ENCODE data around the gene ZNF76. TPM values are rescaled to one million over a fixed set of nuclear protein-coding genes. Genes with fewer than 3 reads are reported as not detected.

ZNF76 gene
- polyA plus RNA-seq, 1 donor from 2014 or later: 26.3 TPM

DNA sequence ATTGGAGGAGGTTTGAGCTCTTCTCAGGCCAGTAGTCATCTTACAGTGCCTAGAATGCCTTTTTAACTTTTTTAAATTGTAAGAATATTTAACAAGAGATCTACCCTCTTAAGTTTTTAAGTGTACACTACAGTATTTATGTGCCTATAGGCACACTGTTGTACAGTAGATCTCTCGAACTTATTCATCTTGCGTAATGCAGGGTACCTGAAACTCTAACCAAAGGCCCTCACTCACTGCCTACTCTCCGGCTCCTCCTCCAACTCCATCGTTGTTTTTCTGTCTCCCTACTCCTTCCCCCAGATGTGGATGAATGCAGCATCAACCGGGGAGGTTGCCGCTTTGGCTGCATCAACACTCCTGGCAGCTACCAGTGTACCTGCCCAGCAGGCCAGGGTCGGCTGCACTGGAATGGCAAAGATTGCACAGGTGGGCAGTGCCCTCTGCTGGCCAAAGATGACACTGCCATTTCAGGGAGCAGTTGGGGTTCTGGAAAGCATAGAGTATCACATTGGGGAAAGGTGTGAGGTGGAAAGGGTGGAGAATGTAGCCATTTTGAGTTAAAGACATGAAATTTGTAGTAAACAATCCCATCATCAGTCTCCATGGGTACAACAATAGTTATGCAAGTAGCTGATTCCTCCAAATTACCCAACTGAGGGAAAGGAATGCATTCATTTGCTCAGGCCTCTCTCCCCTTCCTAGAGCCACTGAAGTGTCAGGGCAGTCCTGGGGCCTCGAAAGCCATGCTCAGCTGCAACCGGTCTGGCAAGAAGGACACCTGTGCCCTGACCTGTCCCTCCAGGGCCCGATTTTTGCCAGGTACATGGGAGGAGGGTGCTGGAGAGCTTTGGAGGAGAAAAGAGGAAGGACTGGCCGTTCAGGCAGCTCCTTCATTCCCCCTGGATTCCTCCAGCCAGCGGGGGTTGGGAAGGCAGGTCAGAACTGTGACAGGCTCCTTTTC is 18.4 kb upstream of the ZNF76 start:
- H3K4me3 ChIP-seq (ENCODE audit: low read length): no peak overlapping the region
- H4K20me1 ChIP-seq (ENCODE audit: insufficient read depth): no peaks in the 10 kb centered on the region
- no peak overlapping the region for H2AFZ ChIP-seq (ENCODE audit: low read depth, low read length)
- no peaks in the 10 kb centered on the region for H3F3A ChIP-seq (ENCODE audit: insufficient read depth, low read length, poor library complexity, severe bottlenecking)
- H3K27ac ChIP-seq (ENCODE audit: low read length): no peak overlapping the region
- no peak overlapping the region for H3K9ac ChIP-seq (ENCODE audit: low read length)
- TF ChIP-seq MXI1 (conservative IDR thresholded peaks at IDR 0.05; ENCODE audit: poor library complexity, severe bottlenecking): no peak
- peak; percentile 97 for TF ChIP-seq RAD21 (conservative IDR thresholded peaks at IDR 0.05)
- TF ChIP-seq EZH2 (IDR thresholded peaks at IDR 0.05; ENCODE audit: borderline replicate concordance, insufficient read depth, low read length, poor library complexity, severe bottlenecking): no peak
- peak; percentile 95 for TF ChIP-seq SMC3 (conservative IDR thresholded peaks at IDR 0.05; ENCODE audit: poor library complexity)
- TF ChIP-seq, protein P1, sequence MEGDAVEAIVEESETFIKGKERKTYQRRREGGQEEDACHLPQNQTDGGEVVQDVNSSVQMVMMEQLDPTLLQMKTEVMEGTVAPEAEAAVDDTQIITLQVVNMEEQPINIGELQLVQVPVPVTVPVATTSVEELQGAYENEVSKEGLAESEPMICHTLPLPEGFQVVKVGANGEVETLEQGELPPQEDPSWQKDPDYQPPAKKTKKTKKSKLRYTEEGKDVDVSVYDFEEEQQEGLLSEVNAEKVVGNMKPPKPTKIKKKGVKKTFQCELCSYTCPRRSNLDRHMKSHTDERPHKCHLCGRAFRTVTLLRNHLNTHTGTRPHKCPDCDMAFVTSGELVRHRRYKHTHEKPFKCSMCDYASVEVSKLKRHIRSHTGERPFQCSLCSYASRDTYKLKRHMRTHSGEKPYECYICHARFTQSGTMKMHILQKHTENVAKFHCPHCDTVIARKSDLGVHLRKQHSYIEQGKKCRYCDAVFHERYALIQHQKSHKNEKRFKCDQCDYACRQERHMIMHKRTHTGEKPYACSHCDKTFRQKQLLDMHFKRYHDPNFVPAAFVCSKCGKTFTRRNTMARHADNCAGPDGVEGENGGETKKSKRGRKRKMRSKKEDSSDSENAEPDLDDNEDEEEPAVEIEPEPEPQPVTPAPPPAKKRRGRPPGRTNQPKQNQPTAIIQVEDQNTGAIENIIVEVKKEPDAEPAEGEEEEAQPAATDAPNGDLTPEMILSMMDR (IDR thresholded peaks at IDR 0.05; ENCODE audit: poor library complexity, severe bottlenecking): peak; percentile 98
- TF ChIP-seq EP300 (conservative IDR thresholded peaks at IDR 0.05; ENCODE audit: poor library complexity, severe bottlenecking): no peak
- H3K9me2 ChIP-seq (ENCODE audit: insufficient read depth, low read length): no peaks in the 10 kb centered on the region
- H3K27me3 ChIP-seq (ENCODE audit: insufficient read depth, low read depth, low read length): no peaks in the 10 kb centered on the region
- no peaks in the 10 kb centered on the region for H3K36me3 ChIP-seq (ENCODE audit: insufficient read depth, low read length)
- H3K9me3 ChIP-seq (ENCODE audit: low read length): no peaks in the 10 kb centered on the region
- H3K4me2 ChIP-seq (ENCODE audit: low read length): no peak overlapping the region
- H3K79me2 ChIP-seq (replicated peaks; ENCODE audit: insufficient read depth, low read length): no peaks in the 10 kb centered on the region

DNA sequence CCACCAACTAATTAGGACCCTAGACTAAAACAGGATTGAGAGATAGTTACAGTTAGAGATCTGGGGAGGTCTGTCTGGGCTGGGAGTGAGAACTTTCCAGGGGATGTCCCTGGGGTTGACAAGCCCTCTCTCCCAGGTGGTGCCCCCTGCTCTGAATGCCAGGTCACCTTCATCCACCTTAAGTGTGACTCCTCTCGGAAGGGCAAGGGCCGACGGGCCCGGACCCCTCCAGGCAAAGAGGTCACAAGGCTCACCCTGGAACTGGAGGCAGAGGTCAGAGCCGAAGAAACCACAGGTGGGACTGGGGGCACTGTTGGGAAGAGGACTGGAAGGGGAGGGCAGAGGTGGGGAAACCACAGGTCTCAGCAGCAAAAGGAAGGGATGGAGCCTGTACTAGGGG is 17.0 kb upstream of the ZNF76 start:
- Histone ChIP-seq H3K36me3 (ENCODE audit: insufficient read depth, low read length) (no peaks in the 10 kb centered on the region), H2AFZ (ENCODE audit: low read depth, low read length) (no peak overlapping the region), H3K9me3 (ENCODE audit: low read length) (no peaks in the 10 kb centered on the region), H3K4me3 (ENCODE audit: low read length) (no peak overlapping the region), H3F3A (ENCODE audit: insufficient read depth, low read length, poor library complexity, severe bottlenecking) (no peaks in the 10 kb centered on the region), H3K9ac (ENCODE audit: low read length) (no peak overlapping the region), H3K27me3 (ENCODE audit: insufficient read depth, low read depth, low read length) (no peaks in the 10 kb centered on the region), H4K20me1 (ENCODE audit: insufficient read depth) (no peaks in the 10 kb centered on the region), H3K4me2 (ENCODE audit: low read length) (no peak overlapping the region), H3K27ac (ENCODE audit: low read length) (no peak overlapping the region), H3K79me2 (replicated peaks; ENCODE audit: insufficient read depth, low read length) (no peaks in the 10 kb centered on the region), H3K9me2 (ENCODE audit: insufficient read depth, low read length) (no peaks in the 10 kb centered on the region)
- TF ChIP-seq EZH2 (IDR thresholded peaks at IDR 0.05; ENCODE audit: borderline replicate concordance, insufficient read depth, low read length, poor library complexity, severe bottlenecking) (no peak), SMC3 (conservative IDR thresholded peaks at IDR 0.05; ENCODE audit: poor library complexity) (no peak), RAD21 (conservative IDR thresholded peaks at IDR 0.05) (no peak), MXI1 (conservative IDR thresholded peaks at IDR 0.05; ENCODE audit: poor library complexity, severe bottlenecking) (no peak), TAF1 (IDR thresholded peaks at IDR 0.05; ENCODE audit: low read depth) (no peak), EP300 (conservative IDR thresholded peaks at IDR 0.05; ENCODE audit: poor library complexity, severe bottlenecking) (no peak), POLR2AphosphoS5 (IDR thresholded peaks at IDR 0.05) (no peak)
- TF ChIP-seq, protein P2, sequence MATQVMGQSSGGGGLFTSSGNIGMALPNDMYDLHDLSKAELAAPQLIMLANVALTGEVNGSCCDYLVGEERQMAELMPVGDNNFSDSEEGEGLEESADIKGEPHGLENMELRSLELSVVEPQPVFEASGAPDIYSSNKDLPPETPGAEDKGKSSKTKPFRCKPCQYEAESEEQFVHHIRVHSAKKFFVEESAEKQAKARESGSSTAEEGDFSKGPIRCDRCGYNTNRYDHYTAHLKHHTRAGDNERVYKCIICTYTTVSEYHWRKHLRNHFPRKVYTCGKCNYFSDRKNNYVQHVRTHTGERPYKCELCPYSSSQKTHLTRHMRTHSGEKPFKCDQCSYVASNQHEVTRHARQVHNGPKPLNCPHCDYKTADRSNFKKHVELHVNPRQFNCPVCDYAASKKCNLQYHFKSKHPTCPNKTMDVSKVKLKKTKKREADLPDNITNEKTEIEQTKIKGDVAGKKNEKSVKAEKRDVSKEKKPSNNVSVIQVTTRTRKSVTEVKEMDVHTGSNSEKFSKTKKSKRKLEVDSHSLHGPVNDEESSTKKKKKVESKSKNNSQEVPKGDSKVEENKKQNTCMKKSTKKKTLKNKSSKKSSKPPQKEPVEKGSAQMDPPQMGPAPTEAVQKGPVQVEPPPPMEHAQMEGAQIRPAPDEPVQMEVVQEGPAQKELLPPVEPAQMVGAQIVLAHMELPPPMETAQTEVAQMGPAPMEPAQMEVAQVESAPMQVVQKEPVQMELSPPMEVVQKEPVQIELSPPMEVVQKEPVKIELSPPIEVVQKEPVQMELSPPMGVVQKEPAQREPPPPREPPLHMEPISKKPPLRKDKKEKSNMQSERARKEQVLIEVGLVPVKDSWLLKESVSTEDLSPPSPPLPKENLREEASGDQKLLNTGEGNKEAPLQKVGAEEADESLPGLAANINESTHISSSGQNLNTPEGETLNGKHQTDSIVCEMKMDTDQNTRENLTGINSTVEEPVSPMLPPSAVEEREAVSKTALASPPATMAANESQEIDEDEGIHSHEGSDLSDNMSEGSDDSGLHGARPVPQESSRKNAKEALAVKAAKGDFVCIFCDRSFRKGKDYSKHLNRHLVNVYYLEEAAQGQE (IDR thresholded peaks at IDR 0.05; ENCODE audit: borderline replicate concordance): no peak
- TF ChIP-seq, protein P1 (IDR thresholded peaks at IDR 0.05; ENCODE audit: poor library complexity, severe bottlenecking): no peak
